GM19438 (cell line): ENCODE data around the gene DMD.
"Not testable (repeated sequence)": the region's sequence is repeated elsewhere in the genome, so short reads cannot be mapped to it uniquely, and the experiment has no call there.

ENCODE experiments used
- ATAC-seq: cut with Tn5 transposase; IDR thresholded peaks from one replicate; pipeline ENCODE4 v1.9.1; 2021; ENCODE audit warnings: low read depth; ENCODE audit not compliant: unreplicated experiment

The DMD gene

GRCh38 chrX:33211356-33212260, at the start of gene DMD:
DMD (minus strand) TSS chrX:33211549; CDS start chrX:33211312, 237 bp downstream.
- no peak for ATAC-seq

GRCh38 chrX:33252306-33252825, 41.0 kb upstream of the DMD start:
- ATAC-seq, result no peak

- ATAC-seq, result no peak
Measured at GRCh38 chrX:33218819-33219218, 7.5 kb upstream of the DMD start.

GRCh38 chrX:33210156-33210555, 1.2 kb downstream of the DMD start:
- ATAC-seq, result no peak

- ATAC-seq, result no peak
Measured at GRCh38 chrX:33207056-33207455, 4.3 kb downstream of the DMD start.

- no peak for ATAC-seq
Measured at GRCh38 chrX:33205321-33205720, 6.0 kb downstream of the DMD start.

- no peak for ATAC-seq
Measured at GRCh38 chrX:33204889-33205288, 6.5 kb downstream of the DMD start.

- no peak for ATAC-seq
Measured at GRCh38 chrX:33198561-33199279, 12.6 kb downstream of the DMD start.

- no peak for ATAC-seq
Measured at GRCh38 chrX:33195698-33196097, 15.7 kb downstream of the DMD start.

- ATAC-seq, result no peak
Measured at GRCh38 chrX:33194876-33195433, 16.4 kb downstream of the DMD start.

GRCh38 chrX:33194289-33194688, 17.1 kb downstream of the DMD start:
- no peak for ATAC-seq

GRCh38 chrX:33190016-33190415, 21.3 kb downstream of the DMD start:
- ATAC-seq, result no peak

GRCh38 chrX:33188881-33189280, 22.5 kb downstream of the DMD start:
- no peak for ATAC-seq

- no peak for ATAC-seq
Measured at GRCh38 chrX:33188286-33188685, 23.1 kb downstream of the DMD start.

- not testable (repeated sequence) for ATAC-seq
Measured at GRCh38 chrX:33184803-33185202, 26.5 kb downstream of the DMD start.

GRCh38 chrX:33183361-33183760, 28.0 kb downstream of the DMD start:
- no peak for ATAC-seq

GRCh38 chrX:33178690-33179089, 32.7 kb downstream of the DMD start:
- ATAC-seq, result no peak

- no peak for ATAC-seq
Measured at GRCh38 chrX:33178218-33178617, 33.1 kb downstream of the DMD start.

- no peak for ATAC-seq
Measured at GRCh38 chrX:33175201-33175600, 36.1 kb downstream of the DMD start.

GRCh38 chrX:33171041-33171440, 40.3 kb downstream of the DMD start:
- no peak for ATAC-seq

GRCh38 chrX:33161829-33162228, 49.5 kb downstream of the DMD start:
- no peak for ATAC-seq
